Endothelial cell of umbilical vein (primary cell): ENCODE results near the gene EMC9. TPM values are rescaled to one million over a fixed set of nuclear protein-coding genes. Genes with fewer than 3 reads are reported as not detected.
A peak's percentile ranks its signal among the peaks of the same experiment; 100 is the strongest.

Experiments used
- BruUV-seq: library from RNA; stranded (reverse); fragments of 400-500 nt; replicated peaks from 2 replicates; lab custom pipeline; 2021; lab: Mats Ljungman, UMichigan
- CTCF ChIA-PET: fragments of 300-600, 350-600 bp; sonication (Branson Sonifier 250); formaldehyde crosslinking; loops from one replicate; lab custom pipeline; 2021; ENCODE audit warnings: antibody characterized with exemption, inconsistent platforms; lab: Charles Lee
- POLR2A ChIA-PET: fragments of 300-600, 350-600 bp; sonication (Branson Sonifier 250); formaldehyde crosslinking; loops from one replicate; lab custom pipeline; 2021; ENCODE audit warnings: antibody characterized with exemption, inconsistent platforms; lab: Charles Lee
- DNase-seq: peaks from one replicate; pipeline ENCODE4 v3.0.0-alpha.2; 2011; ENCODE audit warnings: low read depth, low spot score
- FAIRE-seq: peaks from 2 replicates; lab custom pipeline; 2011; peaks lifted over from hg19 to GRCh38; lab: Jason Lieb, UNC
- H2AFZ ChIP-seq: 2 replicates; pipeline ENCODE4 v1.6.0; 2012; ENCODE audit warnings: low read depth, low read length, control low read depth, inconsistent platforms
- H3K27ac ChIP-seq: 2 replicates; pipeline ENCODE4 v1.5.1; 2011; ENCODE audit warnings: low read depth, mild to moderate bottlenecking, control low read depth, low read length, moderate library complexity; ENCODE audit not compliant: insufficient read depth
- H3K27me3 ChIP-seq, 2 experiments: 2 replicates each; pipeline versions ENCODE4 v1.6.0 to v1.6.1; 2011; ENCODE audit warnings: low read length in 2 of 2, mixed read lengths in 1 of 2; ENCODE audit not compliant: control insufficient read depth in 2 of 2, insufficient read depth in 2 of 2
- H3K36me3 ChIP-seq, 2 experiments: 2 replicates in 1 of 2; 3 replicates in 1 of 2; pipeline ENCODE4 v1.5.1; 2011; ENCODE audit warnings: low read length in 2 of 2, mild to moderate bottlenecking in 1 of 2, moderate library complexity in 1 of 2; ENCODE audit not compliant: control insufficient read depth in 2 of 2, insufficient read depth in 2 of 2; ENCODE audit errors: extremely low read depth in 1 of 2
- H3K4me1 ChIP-seq: 3 replicates; pipeline ENCODE4 v1.5.1; 2011; ENCODE audit warnings: mild to moderate bottlenecking, low read length; ENCODE audit not compliant: control insufficient read depth, insufficient read depth; ENCODE audit errors: extremely low read depth
- H3K4me2 ChIP-seq: 2 replicates; pipeline ENCODE4 v1.6.1; 2011; ENCODE audit warnings: low read length, control low read depth, mixed read lengths; ENCODE audit not compliant: insufficient read depth
- H3K4me3 ChIP-seq, 3 experiments: fragments of 200-600 bp in 1 of 3; sonication (generic), shearing (Covaris generic) in 1 of 3; replicated peaks in 1 of 3; 2 replicates each; pipeline ENCODE4 v1.5.1; 2011 to 2016; ENCODE audit warnings: control low read depth in 3 of 3, low read length in 3 of 3, mild to moderate bottlenecking in 2 of 3, inconsistent platforms in 1 of 3, low read depth in 1 of 3, moderate library complexity in 1 of 3; ENCODE audit not compliant: insufficient read depth in 1 of 3
- H3K79me2 ChIP-seq: 2 replicates; pipeline ENCODE4 v1.6.0; 2012; ENCODE audit warnings: low read length, inconsistent platforms; ENCODE audit not compliant: control insufficient read depth, insufficient read depth
- H3K9ac ChIP-seq: replicated peaks from 2 replicates; pipeline ENCODE3; 2011; ENCODE audit warnings: low read length, control low read depth; ENCODE audit not compliant: insufficient read depth; ENCODE audit errors: extremely low read depth
- H3K9me1 ChIP-seq: replicated peaks from 3 replicates; pipeline ENCODE4 v1.6.0; 2011; ENCODE audit warnings: mild to moderate bottlenecking, low read length; ENCODE audit not compliant: control insufficient read depth, insufficient read depth; ENCODE audit errors: extremely low read depth
- H3K9me3 ChIP-seq: replicated peaks from 2 replicates; pipeline ENCODE4 v1.5.1; 2012; ENCODE audit warnings: low read length, inconsistent platforms; ENCODE audit not compliant: control insufficient read depth, insufficient read depth
- H4K20me1 ChIP-seq: replicated peaks from 2 replicates; pipeline ENCODE3; 2011; ENCODE audit warnings: mild to moderate bottlenecking, low read length; ENCODE audit not compliant: control insufficient read depth, insufficient read depth; ENCODE audit errors: extremely low read depth
- EZH2 ChIP-seq: IDR thresholded peaks from 2 replicates; pipeline ENCODE4 v1.6.1; 2012; ENCODE audit warnings: borderline replicate concordance, low read depth, mild to moderate bottlenecking, moderate library complexity, low read length, inconsistent platforms; ENCODE audit not compliant: severe bottlenecking
- FOS ChIP-seq: IDR thresholded peaks from 2 replicates; pipeline ENCODE4 v1.6.1; 2011; ENCODE audit warnings: mild to moderate bottlenecking, low read length, moderate library complexity, borderline replicate concordance; ENCODE audit not compliant: insufficient read depth
- JUN ChIP-seq: IDR thresholded peaks from 2 replicates; pipeline ENCODE4 v1.6.1; 2011; ENCODE audit warnings: borderline replicate concordance, low read depth; ENCODE audit not compliant: insufficient read length, insufficient read depth
- MYC ChIP-seq: IDR thresholded peaks from one replicate; pipeline ENCODE4 v1.6.1; 2011; ENCODE audit warnings: mild to moderate bottlenecking, low read depth, low read length
- POLR2A ChIP-seq: IDR thresholded peaks from 2 replicates; pipeline ENCODE4 v1.6.1; 2012; ENCODE audit warnings: low read depth, mild to moderate bottlenecking, control low read depth, low read length
- POLR2AphosphoS5 ChIP-seq: IDR thresholded peaks from 2 replicates; pipeline ENCODE4 v1.6.1; 2012; ENCODE audit warnings: low read depth, mild to moderate bottlenecking, control low read depth, low read length, moderate library complexity; ENCODE audit not compliant: insufficient read depth
- dilution Hi-C: fragments of 300-500 bp; cut with MboI; formaldehyde crosslinking; loops from one replicate; pipeline ENCODE4 v1.15.0; 2019; ENCODE audit warnings: low sequenced_read_pairs; ENCODE audit not compliant: extremely low pct_ligation_motif_present
- intact Hi-C: fragments of 100-400 bp; cut with micrococcal nuclease; formaldehyde crosslinking; loops from one replicate; pipeline ENCODE4 v1.10.0; 2022
- polyA plus RNA-seq, 4 experiments: library from polyadenylated mRNA; depleted of rRNA in 3 of 4; stranded (reverse) in 3 of 4; unstranded in 1 of 4; fragments of >200 nt; gene quantifications; 2 replicates each; pipeline versions ENCODE4 v1.2.1 to v1.2.3, GENCODE V29; 2011 to 2012; ENCODE audit warnings: missing spikeins in 1 of 4
- total RNA-seq: library from RNA; stranded (reverse); gene quantifications from 2 replicates; pipeline ENCODE4 v1.2.3, GENCODE V29; 2021
- TF ChIP-seq, protein P1 (sequence below), 2 donors: IDR thresholded peaks; 1 replicate in 1 of 2; 2 replicates in 1 of 2; pipeline ENCODE4 v1.5.1; 2011; ENCODE audit warnings: low read length in 2 of 2, mild to moderate bottlenecking in 2 of 2, moderate library complexity in 2 of 2, control low read depth in 1 of 2, inconsistent platforms in 1 of 2, low read depth in 1 of 2; ENCODE audit not compliant: insufficient read depth in 1 of 2; ENCODE audit errors: extremely low read depth in 1 of 2

The EMC9 gene
- total and polyA plus RNA-seq, 2 donors (not counting 3 experiments of a cell fraction or from before 2014, with no cell fraction given): 21.8 to 31.8 TPM

DNA sequence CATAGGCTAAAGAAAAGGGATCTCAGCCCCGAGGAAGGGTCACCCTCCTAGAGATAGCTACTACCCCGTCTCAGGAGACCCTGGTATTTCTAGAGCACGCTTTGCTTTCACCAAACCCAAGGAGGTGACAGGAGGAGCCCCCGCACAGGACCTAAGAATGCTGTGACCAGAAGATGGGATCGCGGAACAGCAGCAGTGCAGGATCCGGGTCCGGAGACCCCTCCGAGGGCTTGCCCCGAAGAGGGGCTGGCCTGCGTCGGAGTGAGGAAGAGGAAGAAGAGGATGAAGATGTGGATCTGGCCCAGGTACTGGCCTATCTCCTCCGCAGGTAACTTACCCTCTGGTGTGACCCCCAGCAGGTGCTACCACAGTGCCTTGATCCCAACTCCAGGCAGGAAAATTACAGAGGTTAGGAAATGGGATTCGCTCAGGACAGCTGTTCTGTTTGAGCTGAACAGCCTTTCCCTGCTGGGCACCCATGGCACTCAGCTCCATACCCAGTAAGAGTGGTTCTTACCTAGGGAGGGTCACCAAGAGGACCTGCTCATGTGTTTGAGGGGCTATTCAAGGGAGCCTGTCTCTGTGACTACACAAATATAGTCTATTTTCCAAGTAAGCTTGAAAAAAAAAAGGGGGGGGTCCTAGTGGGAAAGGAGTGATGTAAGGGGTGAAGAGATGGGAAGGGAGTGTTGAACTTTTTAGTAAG is 25.8 kb downstream of the EMC9 start:
- TF ChIP-seq JUN: no peak
- no peak for TF ChIP-seq EZH2
- TF ChIP-seq MYC: no peak
- TF ChIP-seq POLR2AphosphoS5: no peak
- no peak for TF ChIP-seq FOS
- TF ChIP-seq, protein P1, sequence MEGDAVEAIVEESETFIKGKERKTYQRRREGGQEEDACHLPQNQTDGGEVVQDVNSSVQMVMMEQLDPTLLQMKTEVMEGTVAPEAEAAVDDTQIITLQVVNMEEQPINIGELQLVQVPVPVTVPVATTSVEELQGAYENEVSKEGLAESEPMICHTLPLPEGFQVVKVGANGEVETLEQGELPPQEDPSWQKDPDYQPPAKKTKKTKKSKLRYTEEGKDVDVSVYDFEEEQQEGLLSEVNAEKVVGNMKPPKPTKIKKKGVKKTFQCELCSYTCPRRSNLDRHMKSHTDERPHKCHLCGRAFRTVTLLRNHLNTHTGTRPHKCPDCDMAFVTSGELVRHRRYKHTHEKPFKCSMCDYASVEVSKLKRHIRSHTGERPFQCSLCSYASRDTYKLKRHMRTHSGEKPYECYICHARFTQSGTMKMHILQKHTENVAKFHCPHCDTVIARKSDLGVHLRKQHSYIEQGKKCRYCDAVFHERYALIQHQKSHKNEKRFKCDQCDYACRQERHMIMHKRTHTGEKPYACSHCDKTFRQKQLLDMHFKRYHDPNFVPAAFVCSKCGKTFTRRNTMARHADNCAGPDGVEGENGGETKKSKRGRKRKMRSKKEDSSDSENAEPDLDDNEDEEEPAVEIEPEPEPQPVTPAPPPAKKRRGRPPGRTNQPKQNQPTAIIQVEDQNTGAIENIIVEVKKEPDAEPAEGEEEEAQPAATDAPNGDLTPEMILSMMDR (IDR thresholded peaks at IDR 0.05; ENCODE audit: extremely low read depth in 1 of 2, insufficient read depth in 1 of 2, low read depth in 1 of 2, low read length in 2 of 2): no peak
- TF ChIP-seq POLR2A: no peak
- Histone ChIP-seq H3K4me3 (peak overlapping the region; percentile 40 to 92 (median 84)), H3K36me3 (peaks cover 8 to 18% of the 10 kb centered on the region in 2 experiments), H3K9me1 (no peaks in the 10 kb centered on the region), H3K27ac (peak overlapping the region; percentile 88), H4K20me1 (no peaks in the 10 kb centered on the region), H2AFZ (peak overlapping the region; percentile 87), H3K4me2 (peak overlapping the region; percentile 96), H3K9ac (peak overlapping the region; percentile 88), H3K79me2 (no peaks in the 10 kb centered on the region), H3K4me1 (peaks cover 13% of the 10 kb centered on the region), H3K9me3 (no peaks in the 10 kb centered on the region), H3K27me3 (no peaks in the 10 kb centered on the region)
- POLR2A ChIA-PET: interaction anchor here (0.6 to 2.3 kb wide), 8 partner anchors 9 to 31 kb away, joined by 3 to 13 read pairs (median 7); partner anchors contain the start of genes EMC9, PCK2, PSME1 and PSME2
- FAIRE-seq (peak; percentile 8), DNase-seq (no peak)
- dilution Hi-C loops: no loop called here
- CTCF ChIA-PET: interaction anchor here (1.1 to 3.3 kb wide), 14 partner anchors 11 to 316 kb away, joined by 3 to 27 read pairs (median 6); partner anchors contain the start of genes EMC9, IRF9 and PSME1
- BruUV-seq: no TSS peak
- intact Hi-C loops: loop anchor here (1.0 to 2.0 kb wide), 2 partner anchors 73 to 117 kb away; partner anchors contain the start of genes GMPR2, IPO4 and NEDD8
